GM19328 (cell line): ENCODE data around the gene FCHO2.

ENCODE experiments used
- ATAC-seq: cut with Tn5 transposase; IDR thresholded peaks from one replicate; pipeline ENCODE4 v1.9.1; 2021; ENCODE audit warnings: mild to moderate bottlenecking, moderate library complexity; ENCODE audit not compliant: unreplicated experiment

The FCHO2 gene

DNA sequence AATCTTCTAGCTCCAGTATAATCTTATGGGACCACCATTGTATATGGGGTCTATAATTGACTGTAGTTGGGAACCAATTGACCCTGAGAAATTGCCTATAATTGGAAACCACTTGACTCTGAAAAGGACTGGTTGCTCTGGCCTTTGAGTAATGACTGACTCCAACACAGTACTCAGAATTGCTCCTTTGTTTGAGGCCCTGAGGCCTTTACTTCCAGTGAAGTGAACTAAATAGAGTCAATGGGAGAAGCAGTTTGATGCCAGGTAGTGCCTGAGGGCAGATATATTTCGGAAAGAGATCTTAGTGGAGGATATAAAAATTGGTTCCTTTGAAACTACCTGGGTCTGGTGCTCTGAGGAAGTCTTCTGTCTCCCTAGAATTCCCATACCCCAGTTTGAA lies 148.5 kb downstream of the FCHO2 start:
- ATAC-seq, result no peak

DNA sequence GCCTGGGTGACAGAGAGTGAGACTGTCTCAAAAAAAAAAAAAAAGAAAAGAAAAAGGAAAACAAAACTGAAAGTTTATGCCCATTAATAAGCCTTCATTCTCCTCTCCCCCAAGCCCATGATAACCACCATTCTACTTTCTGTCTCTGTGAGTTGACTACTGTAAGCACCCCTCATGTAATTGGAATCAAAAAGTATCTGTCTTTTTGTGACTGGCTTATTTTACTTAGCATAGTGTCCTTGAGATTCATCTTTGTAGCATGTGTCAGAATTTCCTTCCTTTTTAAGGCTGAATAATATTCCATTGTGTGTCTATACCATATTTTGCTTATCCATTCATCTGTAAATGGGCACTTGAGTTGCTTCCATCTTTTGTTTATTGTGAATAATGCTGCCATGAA lies 150.5 kb downstream of the FCHO2 start:
- ATAC-seq, result no peak

GRCh38 chr5:73110190-73110589 lies 154.3 kb downstream of the FCHO2 start:
- no peak for ATAC-seq

DNA sequence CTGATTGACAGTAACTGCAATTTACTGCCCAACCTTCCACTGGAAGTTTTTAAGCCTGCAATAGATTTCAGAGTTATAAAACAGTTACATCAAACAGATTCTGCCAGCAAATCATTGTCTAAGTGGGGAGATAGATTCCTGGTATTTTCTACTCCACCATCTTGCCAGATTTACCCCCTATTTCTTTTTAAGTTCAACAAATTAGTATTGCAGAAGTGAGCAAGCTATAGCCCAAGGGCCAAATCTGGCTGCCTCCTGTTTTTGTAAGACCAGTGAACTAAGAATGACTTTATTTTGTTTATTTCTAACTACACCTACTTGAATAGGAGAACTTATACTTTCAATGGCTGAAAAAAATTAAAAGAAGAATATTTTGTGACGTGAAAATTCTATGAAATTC lies 155.7 kb downstream of the FCHO2 start:
- ATAC-seq, result no peak

DNA sequence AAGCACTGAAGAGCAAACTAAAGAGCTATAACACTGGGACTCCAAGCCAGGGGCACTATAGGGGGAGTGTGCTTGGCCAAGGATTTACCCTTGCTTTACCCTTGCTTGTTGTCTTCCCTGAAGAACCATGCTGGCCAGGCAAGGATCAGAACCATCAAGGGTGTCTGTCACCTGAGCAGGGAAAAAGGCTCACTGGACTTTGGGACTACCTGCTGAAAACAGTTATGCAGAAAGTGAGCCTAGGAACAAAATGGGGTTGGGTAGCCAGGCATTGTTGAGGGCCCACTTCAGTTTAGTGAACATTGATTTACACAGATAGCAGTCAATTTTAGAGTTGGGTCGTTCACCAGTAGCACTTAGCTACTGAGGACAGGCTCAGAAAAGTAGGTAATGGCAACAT lies 156.5 kb downstream of the FCHO2 start:
- ATAC-seq, result no peak

- ATAC-seq, result no peak
These were observed 158.3 kb downstream of the FCHO2 start for GRCh38 chr5:73114044-73114688.

DNA sequence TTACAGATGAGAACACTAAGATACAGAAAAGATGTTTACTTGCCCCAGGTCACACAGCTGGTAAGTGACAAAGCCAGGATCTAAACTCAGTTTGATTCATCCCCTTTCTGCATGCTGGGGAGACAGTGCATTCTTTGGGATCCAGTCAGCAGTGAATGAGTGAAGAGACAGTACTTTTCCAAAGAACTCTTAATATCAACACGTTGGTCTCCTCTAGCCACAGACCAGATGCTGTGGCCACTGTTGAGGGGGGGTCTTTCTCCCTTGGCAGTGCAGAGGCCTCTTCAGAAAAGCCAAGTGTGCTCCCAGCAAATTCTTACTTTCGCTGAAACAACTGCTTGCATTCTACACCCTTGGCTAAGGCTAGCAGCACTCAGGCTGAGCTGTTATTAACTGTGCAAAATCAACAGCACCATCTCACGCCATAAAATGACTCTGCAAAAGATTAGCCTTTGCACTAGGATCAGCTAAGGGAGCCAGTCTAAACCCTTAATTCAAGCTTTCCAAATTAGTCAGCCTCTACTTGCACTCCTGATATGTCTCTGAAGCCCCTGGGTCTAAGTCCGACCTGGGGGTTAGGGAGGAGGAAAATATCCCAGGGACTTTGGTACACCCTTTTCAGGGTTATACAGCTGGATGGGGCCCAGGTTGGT lies 159.7 kb downstream of the FCHO2 start:
- no peak for ATAC-seq

DNA sequence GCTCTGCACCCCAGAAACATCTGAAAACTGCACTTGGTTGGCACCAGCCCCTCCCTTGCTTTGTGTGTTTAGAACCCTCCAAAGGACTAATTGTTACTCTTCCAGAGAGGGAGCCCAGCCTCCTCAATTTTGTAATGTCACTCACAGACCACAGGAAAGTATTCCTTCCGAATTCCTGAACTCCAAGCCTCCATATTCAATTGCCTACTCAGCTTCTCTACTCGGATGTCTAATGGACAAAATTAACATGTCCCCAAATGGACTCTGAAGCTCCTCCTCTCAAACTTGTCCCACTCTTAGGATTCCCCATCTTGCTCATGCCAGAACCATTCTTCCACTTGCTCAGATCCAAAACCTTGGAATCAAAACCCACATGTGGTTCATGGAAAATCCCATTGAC lies 160.7 kb downstream of the FCHO2 start:
- no peak for ATAC-seq

GRCh38 chr5:73117088-73117740 lies 161.4 kb downstream of the FCHO2 start:
- ATAC-seq, result no peak

GRCh38 chr5:73118391-73118973 lies 162.6 kb downstream of the FCHO2 start:
- ATAC-seq, result no peak

GRCh38 chr5:73119451-73120157 lies 163.8 kb downstream of the FCHO2 start:
- ATAC-seq, result no peak

GRCh38 chr5:73120222-73121118 lies 164.6 kb downstream of the FCHO2 start, which contains the start of gene TMEM171:
TMEM171 (plus strand) TSS chr5:73120575; CDS start chr5:73123374, 2,799 bp downstream.
- no peak for ATAC-seq

DNA sequence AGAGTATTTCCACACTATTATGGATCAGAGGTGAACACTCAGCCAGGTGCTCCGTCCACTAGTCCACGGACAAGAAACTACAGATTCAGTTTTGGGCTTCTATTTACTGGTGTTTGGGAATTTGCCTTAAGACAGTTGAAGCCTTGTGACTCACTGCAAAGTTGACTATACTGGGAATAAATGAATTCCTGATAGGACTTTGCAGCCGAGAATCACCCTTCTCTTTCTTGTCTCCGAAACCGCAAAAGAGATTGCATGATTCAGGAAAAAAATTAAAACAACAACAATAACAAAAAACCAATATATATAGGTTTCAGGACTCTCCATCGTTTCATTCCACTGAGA lies 165.2 kb downstream of the FCHO2 start:
- ATAC-seq, result no peak

- ATAC-seq, result no peak
These were observed 167.3 kb downstream of the FCHO2 start for GRCh38 chr5:73122875-73123810.

DNA sequence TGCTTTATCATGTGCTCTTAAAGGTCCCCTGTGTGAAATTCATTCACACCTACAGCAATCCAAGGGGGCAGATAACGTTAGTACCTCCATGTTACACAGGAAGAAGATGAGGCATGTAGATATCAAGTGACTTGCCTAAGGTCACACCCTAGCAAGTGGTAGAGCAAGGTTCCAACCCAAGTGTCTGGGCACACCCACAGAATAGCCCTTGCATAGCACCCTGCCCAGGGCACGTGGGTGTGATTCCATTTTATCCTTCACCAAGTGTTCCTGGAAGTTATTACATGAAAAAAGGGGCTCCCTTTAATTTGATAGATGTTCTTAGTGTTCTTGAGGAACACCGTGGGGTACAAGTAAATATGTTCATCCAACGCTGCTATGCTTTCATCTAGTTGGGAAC lies 169.4 kb downstream of the FCHO2 start:
- ATAC-seq, result no peak

GRCh38 chr5:73126381-73126780 lies 170.5 kb downstream of the FCHO2 start:
- no peak for ATAC-seq

DNA sequence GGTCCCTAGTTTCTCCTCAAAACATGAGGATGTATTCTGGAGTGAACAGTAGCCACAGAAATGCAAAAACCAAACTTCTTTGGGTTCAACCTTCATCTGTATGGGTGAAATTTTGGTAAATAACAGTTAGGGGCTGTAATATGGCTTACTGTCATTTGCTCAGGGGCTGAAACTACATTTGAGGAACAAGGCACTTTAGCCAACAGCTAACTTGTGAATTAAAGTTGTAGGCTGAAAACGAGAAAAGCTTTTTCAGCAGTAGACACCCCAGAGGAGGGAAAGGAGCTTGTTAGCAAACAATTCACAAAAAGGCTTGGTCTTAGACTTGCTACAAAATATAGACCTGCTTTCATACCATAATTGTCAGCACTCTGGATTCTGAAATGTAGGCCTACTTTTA lies 171.1 kb downstream of the FCHO2 start:
- no peak for ATAC-seq

DNA sequence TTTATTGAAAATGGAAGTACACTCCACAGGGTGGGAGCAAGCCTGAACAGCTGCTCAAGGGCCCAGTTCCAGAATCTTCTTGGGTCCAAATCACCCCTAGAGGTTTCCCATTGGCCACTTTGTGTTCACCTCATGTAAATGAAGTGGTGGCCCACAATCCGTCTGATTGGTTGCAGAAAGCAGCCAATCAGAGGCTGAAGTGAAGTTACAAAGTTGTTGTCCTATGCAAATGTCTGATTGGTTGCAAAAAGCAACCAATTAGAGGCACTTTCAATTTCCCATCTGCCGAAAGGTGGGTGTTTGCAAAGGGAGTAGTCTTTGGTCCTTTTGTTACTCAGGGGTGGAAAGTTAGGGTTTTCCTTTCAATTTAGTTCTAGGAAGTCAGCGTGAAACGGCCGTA lies 173.3 kb downstream of the FCHO2 start:
- ATAC-seq, result no peak

DNA sequence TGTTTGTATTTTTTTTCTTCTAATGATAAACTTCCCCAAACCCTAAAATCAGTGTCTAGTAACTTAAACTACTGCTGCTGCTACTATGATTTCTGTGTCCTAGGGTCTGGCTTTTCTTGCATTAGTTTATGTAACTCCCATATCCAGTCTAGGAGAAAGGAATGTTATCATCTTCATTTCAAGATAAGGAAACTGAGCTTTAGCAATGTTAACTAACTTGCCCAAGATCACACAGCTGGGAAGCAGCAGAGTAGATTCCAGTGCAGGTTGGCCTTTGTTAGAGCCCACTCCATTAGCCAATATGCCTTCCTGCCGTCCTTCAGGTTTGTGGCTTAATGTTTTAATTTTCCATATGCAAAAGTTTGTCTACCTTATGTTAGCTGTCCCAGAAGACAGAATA lies 175.0 kb downstream of the FCHO2 start:
- no peak for ATAC-seq
